ENCODE results near the gene PIAS3.
A peak's percentile ranks its signal among the peaks of the same experiment; 100 is the strongest.
"Not testable (repeated sequence)": the region's sequence is repeated elsewhere in the genome, so short reads cannot be mapped to it uniquely, and the experiment has no call there.

Gene PIAS3

DNA sequence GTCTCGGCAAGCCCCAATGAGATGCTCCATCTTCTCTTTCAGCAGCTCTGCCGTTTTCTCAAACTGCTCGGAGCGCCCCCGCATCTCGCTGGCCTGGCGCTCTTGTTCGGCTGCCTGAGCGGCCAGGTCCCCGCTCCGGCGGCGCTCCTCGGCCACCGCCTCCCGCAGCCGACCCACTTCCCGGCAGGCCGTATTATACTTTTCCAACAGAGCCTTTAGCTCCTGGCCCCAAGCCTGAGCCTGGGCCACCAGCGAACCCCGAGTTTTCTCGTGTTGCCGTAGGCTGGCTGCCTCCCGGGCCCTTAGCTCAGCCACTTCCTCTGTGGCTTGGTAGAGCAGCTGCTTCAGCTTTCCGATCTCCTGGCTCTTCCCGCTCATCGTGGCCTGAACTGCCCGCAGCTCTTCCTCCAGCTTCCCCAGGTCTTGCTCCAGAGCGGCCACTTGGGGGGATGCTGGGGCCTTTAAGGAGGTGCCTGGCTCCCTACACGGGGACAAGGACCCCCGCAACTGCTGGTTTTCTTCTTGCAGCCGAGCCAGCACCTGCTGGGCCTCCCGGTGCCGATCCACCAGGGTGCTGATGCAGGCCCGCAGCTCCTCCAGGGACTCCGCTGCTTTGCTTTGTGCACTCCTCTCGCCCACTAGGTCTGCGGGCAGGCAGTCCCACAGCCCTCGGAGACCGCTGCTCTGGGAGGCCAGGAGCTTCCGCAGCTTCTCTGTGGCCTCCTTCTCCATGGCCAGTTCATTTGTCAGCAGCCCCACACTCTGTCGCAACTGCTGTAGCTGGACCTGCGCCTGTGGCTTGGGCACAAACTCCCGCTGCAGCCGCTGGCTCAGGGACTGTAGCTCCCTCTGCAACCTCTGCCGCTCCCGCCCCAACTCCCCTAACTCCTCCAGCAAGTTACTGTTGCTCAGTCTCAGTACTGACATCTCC is 13.4 kb upstream of the PIAS3 start:
- DNase-seq, result peak; percentile 44

GRCh38 chr1:145868232-145868631 is 9.4 kb upstream of the PIAS3 start:
- DNase-seq, result no peak

DNA sequence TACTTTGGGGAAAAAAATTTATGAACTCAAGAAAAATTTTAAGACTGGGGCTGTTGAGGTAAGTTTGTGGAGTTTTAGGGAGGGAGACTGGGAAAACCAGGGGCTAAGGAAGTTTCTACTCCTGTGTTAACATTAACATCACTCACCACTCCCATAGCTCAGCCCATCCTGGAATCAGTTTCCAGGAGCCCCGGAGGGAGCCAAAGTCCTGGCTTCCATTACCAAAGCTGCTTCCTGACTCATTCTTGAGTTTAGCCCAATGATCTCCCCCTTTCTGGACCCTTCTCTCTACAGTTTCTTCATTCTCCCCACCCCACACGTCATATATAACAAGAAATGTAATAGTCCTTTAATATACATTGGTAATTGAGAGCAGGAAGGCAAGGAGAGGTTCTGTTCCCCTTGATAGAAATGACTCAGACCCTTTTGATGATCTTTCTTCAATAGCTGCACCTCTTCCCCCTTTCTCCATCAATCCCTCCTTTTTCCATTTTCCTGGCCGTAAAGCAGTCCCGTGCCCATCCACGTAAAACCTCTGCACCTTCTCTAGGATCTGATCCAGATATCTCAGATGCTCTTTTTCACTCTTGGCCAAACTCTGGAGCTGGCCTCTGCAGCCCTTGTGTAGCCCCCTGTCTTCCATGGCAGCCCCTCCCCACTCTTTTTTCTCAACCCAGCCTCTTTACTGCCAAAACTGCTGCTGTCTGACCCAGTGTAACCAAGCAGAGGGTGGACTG is 4.6 kb upstream of the PIAS3 start:
- DNase-seq, result no peak

DNA sequence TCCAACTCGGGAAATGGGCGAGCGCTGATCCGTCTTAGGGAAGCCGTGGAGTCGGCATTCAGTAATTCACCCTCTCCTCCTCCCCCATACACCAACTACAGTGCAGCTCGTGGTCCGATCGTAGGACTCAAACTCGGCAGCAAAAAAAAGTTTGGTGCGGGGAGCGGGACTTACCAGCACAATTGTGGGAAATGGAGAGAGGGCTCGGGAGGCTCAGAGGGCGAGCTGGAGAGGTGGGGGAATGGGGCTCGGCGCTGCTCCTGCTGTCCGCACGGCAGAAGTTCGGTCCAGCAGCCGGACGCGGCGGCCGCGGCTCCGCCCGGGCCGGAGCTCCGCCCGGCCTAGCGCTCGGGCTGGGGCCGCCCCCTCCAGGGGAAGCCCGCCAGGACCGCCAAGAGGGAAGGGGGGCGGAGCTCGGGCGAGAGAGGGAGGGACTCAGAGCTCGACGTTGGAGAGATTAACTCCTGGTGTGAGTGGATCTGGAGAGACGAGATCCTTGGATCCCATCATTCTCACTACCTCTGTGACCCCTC is 676 bp upstream of the PIAS3 start:
- peak; percentile 79 for DNase-seq

GRCh38 chr1:145858238-145858900 is 512 bp downstream of the PIAS3 start:
- peak; percentile 71 for DNase-seq

- DNase-seq, result no peak
Observed at GRCh38 chr1:145857170-145857569, 1.7 kb downstream of the PIAS3 start.

GRCh38 chr1:145855426-145855948 is 3.4 kb downstream of the PIAS3 start:
- DNase-seq, result no peak

GRCh38 chr1:145849356-145850160 is 9.3 kb downstream of the PIAS3 start:
- no peak for DNase-seq

DNA sequence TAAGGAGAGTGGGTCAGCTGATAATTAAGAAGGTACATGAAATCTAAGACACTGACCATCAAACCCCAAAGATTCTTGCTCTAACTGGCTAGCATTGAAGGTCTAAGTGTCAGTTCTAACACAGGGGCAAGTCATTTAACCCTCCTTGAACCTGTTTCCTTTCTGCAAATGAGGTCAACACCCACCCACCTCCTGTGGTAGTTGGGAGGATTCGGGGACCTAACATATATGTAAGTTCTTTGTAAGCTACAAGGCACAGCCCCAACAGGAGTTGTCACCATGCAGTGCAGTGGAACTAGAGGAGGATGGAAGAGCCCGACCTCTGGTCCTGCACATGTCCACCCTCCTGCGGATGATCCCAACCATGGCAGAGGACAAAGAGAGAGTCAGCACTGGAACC is 11.1 kb downstream of the PIAS3 start:
- DNase-seq, result no peak

- peak; percentile 25 for DNase-seq
Observed at GRCh38 chr1:145846201-145846612, 12.7 kb downstream of the PIAS3 start.

DNA sequence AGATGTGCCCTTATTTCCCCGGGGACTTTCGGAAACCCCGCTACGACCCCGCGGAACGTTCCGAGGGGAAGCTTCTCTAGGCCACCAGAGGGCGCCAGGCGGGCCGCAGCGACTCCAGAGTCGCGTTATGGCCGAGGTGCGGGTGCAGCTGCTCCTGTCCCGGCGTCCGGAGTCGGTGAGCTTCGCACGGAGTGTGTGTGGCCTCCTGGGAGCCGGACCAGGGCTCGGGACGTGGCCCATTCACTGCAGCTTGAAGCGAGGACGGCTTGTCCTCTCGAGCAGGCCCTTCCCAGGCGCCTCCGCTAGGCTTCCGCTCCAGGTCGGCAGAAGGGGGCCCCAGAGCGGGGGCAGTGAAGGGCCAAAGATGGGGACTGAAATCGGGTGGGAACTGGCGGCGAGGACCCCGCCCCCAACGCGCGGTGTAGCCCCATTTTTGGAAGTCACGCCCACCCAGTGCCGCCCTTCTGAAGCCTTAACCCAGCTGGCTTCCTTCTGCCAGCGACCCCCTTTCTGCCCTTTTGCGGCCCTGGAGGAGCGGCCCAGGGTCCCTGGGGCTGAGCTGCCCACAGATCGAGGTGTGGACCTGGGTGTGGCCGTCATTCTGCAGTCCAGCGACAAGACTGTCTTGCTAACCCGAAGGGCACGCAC is 13.2 kb downstream of the PIAS3 start, which contains the start of gene NUDT17:
NUDT17 (plus strand) TSS at position 117 of the 648 bp plus-strand sequence; CDS start at position 128, 11 bp downstream.
- DNase-seq, result peak; percentile 80

GRCh38 chr1:145845144-145845513 is 13.8 kb downstream of the PIAS3 start:
- no peak for DNase-seq

DNA sequence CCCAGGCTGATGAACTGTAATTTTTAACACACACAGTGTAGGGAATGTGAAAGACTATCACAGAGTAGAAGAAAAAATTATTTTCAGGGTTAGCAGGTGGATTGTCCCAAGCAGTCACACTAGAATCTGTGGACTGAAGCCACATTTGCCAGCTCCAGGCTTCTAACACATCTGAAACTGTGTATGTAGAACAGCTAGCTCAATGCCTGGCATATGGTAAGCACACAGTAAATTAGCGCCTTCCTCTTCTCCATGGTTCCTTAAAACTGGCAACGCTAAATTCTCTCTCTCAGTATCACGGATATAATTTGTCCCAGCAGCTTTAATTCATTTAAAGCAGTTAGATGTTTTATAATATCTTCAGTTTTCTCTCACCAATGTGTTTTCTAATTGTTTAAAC is 15.8 kb downstream of the PIAS3 start:
- no peak for DNase-seq

DNA sequence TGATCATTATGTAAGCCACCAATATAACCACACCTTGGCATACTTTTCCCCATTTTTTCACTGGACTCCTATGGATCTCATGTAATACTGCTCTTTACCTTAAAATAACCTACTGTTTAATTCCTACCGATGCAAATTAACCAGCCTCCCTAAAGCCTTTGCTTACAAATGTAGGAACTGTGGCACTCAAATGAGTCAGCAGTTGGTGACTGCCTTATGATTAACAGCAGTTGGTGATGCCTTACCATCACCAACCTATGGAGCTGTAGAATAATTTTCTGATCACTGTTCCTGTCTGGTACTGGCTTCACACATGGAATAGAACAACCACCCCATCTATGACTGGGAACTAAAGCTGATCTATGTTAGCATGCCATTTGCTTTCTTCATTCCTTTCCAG is 21.2 kb downstream of the PIAS3 start:
- no peak for DNase-seq

- DNase-seq, result not testable (repeated sequence)
Observed at GRCh38 chr1:145830810-145831209, 28.1 kb downstream of the PIAS3 start.

DNA sequence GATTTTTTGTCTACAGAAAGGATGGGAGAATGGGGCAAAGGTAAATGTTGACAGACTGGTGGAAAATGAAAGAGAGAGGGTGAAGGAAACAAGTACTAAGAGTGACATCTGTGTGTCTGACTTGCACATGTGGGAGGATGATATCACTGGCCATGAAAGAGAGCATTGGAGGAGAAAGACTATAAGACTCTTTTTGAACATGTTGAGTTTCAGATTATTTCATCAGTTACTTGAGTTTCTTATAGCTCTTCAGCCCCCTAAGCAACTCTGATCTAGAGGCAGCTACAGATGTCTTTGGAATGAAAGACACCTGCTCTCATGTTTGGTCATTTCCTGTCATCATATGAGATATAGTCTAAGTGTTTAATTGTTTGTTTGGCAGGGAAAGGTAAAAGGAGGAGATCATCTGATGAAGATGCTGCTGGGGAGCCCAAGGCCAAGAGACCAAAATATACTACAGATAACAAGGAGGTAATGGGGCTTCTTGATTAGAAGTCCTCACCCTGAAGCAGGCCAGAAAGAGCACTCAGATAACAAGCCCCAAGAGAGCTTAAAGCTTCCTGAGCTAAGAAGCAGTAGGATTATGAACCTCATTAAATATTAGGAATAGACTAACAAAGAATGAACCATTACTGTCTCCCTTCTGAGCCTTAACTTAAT is 30.4 kb downstream of the PIAS3 start:
- no peak for DNase-seq

- DNase-seq, result no peak
Observed at GRCh38 chr1:145827966-145828365, 30.9 kb downstream of the PIAS3 start.

GRCh38 chr1:145826030-145826429 is 32.9 kb downstream of the PIAS3 start:
- DNase-seq, result no peak

DNA sequence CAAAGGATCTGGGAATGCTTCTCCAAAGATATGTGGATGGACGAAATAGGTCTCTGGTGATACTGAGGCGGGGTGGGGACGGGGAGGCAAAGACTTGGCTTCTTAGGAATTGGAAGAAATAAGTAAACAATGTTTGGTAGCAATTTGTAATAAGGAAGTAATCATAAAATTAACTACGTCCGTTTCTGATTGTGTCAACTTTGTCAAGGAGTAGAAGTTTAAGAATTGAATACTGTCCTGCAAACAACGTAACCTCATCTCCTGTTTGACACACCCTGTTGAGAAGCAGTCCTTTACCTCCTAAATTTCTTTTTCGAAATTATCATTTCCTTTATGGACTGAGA is 34.4 kb downstream of the PIAS3 start:
- DNase-seq, result no peak

DNA sequence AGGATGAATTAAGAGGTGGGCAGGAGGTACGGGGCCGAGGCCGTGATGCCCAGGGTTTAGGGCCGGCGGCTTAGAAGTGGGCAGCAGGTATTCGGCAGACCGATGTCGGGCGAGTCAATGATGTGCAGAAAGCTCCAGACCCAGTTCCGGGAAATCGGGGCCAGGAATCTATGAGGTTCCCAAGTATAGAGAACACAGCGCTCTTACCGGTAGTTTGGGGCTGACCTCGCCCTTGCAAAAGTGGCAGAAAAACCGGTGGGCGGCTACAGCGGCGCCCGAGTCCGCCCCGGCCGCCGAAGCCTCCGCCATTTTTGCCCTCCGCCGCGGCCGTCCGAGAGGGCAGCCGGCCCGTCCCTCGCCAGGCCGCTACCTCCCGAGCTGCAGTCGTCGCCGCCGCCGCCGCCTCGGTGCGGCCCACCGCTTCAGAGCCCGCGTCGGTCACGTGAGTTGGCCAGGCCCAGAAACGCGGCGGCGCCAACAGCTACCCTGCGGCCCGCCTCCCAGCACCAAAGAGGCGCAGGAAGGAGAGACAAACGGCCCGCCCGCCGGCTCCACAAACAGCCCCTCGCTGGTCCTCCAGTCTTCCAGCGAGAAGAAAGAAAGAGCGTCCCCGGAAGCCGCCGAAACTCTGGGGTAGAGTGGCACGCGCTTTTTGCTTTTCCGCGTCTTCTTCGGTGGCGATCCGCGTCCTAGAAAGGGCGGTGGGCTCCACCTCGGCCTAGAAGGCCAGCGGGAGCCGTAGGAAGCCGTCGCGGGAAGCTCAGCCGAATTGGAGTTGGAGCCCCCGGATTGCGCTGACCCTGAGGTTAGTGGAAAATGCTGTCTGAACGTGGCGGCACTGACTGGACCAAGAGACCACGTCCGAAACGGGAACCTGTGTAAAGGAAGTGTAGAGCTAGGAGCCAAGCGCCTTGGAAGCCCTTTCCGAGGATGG is 35.0 kb downstream of the PIAS3 start, which contains the start of the genes POLR3C and RNF115:
POLR3C (plus strand) TSS at position 636 of the 934 bp plus-strand sequence. CDS start 1,577 bp downstream, outside the sequence.
RNF115 (minus strand) TSS at position 531 of the 934 bp plus-strand sequence; CDS start at position 309, 222 bp downstream.
- DNase-seq, result peak; percentile 86
